Stimulated activated CD4-positive, alpha-beta T cell treated with anti-CD3 and anti-CD28 coated beads, TNF-alpha, amount 100 ng/mL, for 24 hours (primary cell): ENCODE measurements around the gene PLXNB1.
"Not testable (repeated sequence)": the region's sequence is repeated elsewhere in the genome, so short reads cannot be mapped to it uniquely, and the experiment has no call there.

ENCODE experiments used
- DNase-seq, 3 experiments: peaks; one replicate each; pipeline ENCODE4 v3.0.0-alpha.2; 2020; ENCODE audit warnings: low read depth in 3 of 3

The PLXNB1 gene

DNA sequence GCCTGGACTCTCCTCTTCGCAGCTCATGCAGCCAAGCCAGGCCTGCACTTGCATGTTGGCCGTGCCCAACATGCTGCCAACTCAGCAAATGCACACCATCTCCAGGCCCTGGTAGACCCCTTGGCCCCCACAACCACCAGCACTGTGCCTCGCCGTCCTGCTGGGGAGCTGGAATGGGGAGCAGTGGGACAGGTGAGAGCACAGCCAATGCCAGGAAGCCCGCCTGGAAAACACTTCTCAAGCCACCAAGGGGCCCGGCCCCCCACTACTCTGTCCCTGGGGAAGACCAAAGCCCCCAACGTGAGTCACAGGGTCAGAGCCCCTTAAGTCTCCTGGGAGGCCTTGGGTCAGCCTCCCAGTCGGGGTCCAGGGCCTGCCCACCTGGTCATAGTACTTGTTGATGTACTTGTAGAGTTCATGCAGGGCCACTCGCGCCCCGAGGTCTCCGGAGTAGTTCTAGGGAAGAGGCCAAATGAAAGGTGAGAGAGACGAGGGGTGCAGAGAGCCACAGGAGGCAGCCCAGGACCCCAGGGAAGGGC lies 24.5 kb downstream of the PLXNB1 start:
- DNase-seq: no peak

DNA sequence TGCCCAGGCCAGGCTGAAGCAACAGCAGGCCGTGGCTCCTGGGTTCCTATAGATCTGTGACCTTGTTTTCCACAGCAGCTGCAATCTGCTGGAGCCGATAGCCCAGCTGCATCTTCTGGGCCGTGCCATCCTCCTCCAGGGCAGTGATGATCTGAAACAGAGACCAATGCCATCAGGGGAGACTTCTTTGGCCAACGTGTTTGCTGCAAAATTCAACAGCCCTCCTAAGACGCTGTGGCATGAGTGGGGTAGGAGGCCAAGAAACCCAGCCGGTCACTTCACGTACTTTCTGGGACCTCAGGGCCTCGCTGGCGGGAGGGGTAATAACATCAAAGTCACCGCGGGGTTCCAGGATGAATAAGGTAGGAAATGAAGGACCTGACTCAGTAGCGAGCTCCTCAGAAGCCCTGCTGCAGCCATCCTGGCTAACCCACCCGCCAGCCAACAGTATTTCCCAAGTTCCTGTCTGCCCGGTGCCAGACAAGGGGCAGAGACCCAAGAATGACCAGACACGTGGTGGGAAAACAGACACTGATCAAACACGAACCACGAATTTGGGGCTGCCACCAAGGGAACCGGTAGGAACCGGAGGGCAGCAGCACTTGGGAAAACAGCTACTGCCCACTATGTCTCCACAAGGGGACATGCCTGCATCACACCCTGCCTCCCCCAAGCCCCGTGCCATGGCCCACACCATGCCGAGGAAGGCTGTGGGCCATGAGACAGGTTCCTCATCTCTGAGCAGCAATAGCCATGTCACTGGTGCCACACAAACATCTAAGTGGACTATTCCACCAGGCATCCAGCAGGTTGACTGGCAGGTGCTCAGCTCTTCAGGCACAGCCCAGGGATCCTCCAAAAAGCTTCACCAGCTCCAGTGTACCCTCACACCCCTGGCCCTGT lies 25.2 kb downstream of the PLXNB1 start:
- no peak for DNase-seq

DNA sequence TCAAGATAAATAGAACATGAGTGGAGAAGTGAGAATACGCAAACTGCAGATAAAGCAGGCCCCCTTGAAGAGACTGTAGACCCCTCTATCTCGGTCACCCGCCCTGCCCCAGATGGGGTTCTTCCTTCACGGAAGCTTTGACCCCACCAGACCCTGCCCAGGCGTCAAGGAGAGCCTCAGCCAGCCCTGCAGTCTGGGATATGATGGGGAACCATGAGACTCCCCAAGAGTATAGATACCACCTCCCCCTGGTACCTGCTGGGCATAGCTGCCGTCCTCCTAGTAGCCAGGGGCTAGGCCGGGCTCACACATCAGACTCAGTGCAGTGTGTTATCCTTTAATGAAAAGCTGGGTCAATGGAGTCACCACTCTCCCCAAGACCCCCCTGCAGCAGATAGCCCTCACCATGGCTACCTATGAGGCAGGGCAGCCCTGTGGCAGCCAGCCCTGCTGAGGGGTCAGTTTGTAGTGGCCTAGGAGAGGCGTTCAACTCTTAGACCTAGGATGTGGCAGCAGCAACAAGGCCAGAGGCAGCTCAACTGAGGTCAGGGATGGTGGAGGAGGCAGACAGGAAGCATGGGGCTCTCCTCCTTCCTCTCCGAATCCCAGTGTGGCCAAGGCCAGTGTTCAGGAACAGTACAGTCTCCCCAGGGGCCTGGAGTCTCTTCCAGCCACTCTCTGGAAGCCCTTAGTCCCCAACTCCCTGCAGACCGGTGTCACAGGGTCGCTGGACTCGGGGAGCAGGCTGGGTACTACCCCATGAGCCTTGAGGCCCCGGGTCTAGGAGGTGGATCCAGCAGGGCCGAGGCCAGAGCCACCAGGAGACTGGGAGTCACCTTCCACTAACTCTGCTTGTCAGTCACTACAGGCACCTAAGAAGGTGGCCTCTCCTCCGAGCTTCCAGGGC lies 26.1 kb downstream of the PLXNB1 start:
- no peak for DNase-seq

DNA sequence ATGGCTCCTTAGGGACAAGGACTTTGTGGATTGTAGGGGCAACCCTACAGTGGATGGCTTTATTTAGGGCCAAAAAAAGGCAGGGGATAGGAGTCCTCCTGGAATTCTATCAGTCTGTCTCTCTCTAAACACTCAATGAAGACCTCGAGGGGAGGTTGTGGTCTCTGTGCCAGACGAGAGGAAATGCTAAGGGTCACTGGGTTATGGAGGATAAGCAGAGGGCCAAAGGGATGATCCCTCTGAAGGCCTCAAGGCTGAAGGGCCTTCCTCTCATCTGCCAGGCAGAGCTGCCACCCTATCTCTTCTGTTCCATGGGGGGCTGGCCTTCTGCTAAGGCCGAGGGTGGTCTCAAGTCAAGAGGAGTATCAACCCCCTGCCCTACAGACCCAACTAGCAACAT lies 27.0 kb downstream of the PLXNB1 start:
- no peak for DNase-seq

DNA sequence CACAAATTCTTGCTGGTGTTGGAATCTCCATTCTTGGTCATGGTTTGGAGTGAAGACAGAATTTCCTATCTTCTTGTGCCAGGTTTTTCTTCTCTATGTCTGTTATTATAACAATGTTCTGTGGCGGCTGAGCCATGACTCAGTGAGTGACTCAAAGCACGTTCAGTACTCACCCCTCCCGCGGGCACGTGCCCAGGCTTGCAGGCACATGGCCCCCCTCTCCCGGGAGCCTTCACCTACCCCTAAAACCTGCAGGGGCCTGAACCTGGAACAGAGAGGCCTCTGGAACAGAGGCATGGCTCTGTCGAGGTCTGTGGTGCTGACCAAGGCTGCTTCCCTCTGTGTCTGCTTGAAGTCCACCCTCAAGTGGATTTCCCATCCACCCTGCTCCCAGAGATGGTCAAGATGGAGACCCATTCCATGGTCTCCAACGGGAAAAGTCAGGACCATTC lies 27.6 kb downstream of the PLXNB1 start:
- DNase-seq: no peak

DNA sequence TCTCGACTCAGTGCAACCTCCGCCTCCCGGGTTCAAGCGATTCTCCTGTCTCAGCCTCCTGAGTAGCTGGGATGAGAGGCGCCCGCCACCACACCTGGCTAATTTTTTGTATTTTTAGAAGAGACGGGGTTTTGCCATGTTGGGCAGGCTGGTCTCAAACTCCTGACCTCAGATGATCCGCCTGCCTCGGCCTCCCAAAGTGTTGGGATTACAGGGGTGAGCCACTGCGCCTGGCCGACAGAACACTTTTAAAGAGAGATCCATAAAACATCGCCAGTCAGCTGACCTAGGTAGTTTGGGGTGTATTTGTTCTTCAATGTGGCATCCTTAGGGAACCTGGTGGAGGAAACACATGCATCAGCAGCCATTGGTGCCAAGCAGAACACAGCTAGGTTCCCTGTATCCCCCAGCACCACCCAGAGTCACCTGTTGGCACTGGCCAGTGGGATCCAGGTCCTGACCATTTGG lies 28.4 kb downstream of the PLXNB1 start:
- DNase-seq: not testable (repeated sequence)

DNA sequence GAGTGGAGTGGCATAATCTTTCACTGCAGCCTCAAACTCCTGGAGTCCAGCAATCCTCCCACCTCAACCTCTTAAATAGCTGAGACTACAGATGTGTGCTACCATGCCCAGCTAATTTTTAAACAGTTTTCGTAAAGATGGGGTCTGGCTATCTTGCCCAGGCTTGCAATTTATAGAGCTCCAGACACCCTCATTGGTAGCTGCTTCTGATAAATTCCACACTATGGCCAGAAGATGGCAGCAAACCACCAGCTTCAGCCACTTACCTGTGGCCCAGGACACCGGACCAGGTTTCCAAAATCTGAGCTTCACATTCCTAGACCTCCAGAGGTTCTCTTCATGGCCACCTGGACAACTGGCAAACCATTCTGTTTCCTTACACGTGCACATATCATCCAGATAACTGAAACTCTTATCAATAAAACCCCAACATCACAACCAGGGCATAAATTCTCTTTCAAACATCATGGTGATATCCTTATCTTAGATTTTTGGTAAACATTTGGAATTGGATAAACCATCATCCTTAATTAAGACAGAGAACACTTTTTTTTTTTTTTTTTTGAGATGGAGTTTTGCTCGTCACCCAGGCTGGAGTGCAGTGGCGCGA lies 29.0 kb downstream of the PLXNB1 start:
- peak; percentile 21 to 47 (median 47) for DNase-seq

DNA sequence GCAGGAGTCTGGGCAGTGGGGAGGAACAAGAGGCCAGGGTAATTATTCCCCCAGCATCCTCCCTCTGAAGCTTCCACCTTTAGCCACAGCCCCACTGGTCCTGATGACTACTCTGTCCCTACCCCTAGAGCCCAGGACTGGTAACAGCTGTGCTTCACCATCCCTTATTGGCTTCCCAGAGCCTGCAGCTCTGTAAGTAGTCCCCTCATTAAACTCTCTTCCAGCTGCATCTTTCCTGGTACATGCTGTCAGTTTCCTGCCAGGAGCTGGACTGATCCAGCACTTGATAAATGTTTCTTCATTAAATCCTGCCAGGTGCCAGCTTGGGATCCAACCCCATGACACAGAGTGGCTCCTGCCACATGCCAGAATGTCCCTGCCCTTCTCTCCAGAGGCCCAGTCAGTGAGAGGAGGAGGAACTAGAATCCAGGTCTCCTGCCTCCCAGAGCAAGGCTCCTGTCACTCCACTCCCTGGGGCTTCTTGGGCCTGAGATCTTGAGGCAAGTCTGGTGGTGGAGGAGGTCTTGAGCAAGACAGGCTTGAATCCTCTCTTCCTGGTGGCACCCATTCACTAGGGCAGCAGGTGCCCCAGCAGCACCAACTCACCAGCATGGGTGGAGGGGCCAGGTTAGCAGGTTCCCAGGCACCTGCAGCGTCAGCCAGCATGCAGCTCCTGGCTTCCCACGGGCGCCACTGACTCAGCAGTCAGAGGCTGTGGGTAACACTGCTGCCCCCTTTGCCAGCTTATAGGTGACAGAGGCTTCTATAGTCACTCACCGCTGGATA lies 30.3 kb downstream of the PLXNB1 start:
- DNase-seq: no peak

DNA sequence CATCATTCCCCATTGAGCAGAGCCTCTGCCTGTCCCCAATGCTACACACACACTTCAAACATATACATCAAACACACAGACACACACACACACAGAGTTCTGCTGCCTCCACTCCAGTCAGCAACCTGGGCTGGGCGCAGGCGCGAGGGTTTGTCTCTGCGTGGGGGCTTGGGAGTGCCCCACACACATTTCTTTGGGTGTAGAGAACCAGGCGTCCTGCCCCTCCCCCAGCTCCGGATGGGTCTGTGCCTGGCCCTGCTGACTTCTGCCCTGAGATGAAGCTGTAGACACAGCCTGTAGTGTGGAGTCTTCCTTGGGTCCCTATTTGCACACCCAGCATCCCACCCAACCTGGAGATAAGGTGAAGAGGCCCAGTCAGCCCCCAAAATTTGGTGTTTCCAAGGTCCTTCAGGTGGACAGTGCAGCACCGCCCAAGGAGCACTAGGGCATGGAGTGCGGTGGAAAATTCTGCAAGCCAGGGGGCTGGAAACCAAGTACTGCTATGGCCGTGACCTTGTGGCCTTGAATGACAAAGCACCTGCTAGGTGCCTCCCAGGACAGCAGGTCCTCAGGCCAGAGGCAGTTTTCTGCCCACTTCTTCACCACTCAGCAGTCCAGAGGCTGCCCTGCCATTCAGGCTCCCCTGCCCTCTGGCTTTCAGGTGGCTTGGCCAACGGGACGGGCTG lies 31.0 kb downstream of the PLXNB1 start:
- no peak for DNase-seq

DNA sequence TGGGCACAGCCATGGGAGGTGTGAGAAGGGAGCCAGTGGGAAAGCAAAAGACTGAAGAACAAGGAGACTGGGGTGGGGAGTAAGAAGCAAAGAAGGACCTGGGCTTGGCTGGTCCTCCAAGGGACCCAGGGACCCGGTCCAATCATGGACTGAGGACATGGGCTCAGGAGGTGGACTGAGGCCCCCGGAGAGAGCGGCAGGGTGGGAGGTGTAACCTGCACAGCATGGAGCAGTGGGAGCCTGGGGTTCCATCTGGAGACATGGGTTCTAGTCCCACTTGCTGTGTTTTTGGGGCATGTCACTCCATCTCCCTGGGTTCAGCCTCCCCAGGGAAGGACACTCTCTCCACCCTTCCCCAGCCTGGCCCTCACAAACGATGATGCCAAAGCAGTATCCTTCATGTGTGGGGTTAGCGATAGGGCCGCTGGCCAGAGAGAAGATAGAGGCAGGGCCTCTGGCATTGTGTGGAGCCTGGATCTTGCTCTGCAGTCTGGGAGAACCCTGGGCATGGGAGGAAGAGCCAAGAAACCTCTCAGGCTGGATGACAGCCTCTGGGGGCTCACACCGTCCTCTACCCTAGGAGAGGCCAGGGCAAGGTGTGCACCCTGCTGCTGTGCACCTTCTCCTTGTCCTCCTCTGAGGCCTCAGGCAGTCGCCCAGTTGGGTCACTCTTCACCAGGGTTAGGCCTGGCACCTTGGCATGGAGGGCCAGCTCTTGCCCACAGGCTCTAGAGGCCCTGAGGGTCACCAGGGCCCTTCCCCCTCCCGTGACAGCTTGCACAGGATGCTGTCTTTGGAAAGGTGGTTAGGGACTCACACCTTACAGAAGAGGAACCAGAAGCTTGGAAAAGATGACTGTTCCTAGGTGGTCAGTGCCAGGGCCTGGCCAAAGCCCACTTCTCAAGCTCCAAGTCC lies 31.9 kb downstream of the PLXNB1 start:
- DNase-seq: no peak

DNA sequence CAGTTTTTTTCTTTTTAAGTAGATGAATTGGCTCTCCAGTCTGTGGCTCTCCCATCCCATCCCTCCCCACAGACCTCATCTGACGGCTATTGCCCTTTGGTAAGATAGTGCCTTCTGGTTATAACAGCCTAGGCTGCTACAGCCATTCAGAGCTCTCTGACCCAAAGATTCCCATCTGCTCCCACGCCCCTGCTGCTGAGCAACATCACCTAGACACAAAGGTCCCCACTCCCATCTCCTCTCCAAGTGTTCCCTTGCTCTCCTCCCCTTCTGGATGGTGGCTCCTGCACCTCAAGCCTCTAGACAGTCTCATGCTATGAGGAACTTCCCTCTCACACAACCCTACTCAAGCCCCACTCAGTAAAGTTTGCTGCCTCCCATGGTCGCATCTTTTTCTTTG lies 34.2 kb downstream of the PLXNB1 start:
- DNase-seq: no peak

DNA sequence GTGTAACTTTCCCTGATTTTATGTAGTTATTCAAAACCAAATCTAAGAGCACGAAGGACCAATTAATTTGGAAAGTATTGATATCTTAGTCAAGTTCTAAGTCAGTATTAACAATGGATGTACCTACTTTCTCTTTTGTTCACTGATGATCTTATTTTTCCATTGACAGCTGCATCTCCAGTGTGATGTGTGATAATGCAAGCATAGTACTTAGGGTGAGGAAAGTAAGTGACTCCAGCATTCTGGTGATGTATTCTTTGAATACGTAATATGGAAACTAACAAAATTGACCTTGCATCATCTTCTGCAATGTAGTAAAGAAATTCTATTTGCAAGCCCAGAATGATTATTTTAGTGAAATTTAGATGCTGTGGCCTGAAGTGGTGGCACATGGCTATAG lies 35.5 kb downstream of the PLXNB1 start:
- DNase-seq: no peak

DNA sequence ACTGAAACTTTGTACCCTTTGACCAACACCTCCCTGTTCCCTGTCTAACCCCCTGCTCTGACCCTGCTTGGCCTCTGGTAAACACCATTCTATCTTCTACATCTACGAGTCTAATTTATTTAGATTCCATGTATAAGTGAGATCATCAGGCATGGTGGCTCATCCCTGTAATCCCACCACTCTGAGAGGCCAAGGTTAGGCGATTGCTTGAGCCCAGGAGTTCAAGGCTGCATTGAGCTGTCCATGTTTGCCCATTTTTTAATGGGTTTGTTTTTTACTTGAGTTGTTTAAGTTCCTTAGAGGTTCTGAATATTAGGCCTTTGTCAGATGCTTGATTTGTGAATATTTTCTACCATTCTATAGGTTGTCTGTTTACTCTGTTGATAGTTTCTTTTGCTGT lies 40.9 kb downstream of the PLXNB1 start:
- DNase-seq: no peak

DNA sequence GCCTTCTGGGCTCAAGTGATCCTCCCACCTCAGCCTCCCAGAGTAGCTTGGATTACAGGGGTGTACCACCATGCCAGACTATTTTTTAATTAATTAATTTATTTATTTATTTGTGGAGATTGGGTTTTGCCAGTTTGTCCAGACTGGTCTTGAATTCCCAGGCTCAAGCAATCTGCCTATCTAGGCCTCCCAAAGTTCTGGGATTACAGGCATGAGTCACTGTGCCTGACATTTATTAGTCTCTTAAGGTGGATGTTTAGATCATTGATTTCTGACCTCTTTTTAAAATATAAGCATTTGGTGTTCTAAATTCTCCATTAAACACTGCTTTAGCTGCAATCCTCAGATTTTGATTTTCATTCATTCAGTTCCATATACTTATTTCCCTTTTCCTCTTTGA lies 42.3 kb downstream of the PLXNB1 start:
- DNase-seq: no peak

DNA sequence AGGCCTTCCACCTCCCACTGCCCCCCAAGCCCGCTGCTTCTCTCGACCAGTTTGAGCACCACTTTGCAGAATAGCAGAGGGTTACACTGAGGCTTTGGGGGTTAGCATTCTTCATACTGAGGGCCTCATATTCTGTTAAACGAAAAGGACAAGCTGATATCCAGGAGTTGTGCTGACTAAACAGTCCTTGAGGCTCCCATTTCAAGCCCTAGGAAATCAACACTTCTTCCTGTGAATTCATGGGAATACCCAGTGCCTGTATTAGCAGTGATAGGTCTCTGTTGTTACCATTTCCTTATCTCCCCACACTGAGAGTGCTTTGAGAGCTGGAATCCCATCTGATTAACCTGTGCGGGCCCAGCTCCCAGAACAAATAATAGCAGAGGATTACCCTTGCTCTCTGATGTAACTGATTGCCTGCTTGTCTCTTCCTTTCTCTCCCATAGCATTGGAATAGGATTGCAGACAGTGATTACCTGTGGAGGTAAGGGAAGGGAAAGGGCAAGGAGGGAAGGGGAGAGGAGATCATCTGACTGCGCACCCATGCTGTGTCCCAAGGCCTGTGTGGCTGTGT lies 56.9 kb downstream of the PLXNB1 start:
- no peak for DNase-seq

DNA sequence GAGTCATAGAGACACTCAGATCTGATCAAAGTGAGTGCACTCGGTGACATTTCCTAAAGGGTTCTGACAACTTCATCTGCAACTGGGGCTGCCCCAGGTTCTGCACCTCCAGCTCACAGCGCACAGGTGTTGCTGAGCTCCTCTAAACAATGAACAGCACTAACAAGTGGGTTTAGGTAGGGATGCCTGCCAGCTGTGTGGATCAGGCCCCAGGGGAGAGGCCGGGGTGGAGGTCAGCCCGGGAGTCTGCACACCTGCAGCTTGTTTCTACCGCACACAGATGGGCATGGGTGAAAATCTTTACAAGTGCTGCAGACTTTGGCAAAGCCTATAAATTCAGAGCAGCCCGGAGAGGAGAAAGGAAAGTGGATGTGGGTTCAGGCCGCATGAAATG lies 57.5 kb downstream of the PLXNB1 start:
- no peak for DNase-seq

DNA sequence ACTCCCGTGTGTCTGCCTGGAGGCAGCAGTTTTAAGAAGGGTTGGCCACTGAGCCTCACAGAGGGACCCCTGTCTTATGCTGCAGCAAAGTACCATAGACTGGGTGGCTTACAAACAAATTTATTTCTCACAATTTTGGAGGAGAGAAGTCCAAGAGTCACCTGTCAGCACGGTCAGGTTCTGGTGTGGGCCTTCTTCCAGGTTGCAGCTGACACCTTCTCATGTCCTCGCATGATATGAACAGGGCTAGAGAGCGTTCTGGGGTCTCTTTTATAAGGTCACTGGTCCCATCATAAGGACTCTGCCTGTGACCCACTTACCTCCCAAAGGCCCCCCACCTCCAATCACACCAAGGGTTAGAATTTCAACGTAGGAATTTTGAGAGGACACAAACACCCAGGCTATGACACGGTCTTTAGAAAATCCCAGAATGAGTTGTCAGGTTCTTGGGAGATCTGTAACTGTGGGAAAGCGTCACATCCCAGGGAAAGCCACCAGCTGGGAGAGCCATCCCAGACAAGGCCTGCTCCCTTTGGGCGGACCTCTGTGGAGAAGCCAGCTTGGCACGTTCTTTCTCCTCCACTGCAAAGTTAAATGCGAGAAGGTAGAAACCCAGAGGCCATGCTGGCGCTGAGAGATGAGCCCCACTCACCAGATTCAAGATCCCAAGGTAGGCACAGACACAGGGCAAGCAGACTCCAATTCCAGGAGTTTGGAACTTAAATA lies 58.1 kb downstream of the PLXNB1 start, which contains the start of gene FBXW12:
Gene FBXW12, plus strand, starts transcription at position 569 of the 726 bp plus-strand sequence. CDS start 549 bp downstream, outside the sequence.
- DNase-seq: no peak

DNA sequence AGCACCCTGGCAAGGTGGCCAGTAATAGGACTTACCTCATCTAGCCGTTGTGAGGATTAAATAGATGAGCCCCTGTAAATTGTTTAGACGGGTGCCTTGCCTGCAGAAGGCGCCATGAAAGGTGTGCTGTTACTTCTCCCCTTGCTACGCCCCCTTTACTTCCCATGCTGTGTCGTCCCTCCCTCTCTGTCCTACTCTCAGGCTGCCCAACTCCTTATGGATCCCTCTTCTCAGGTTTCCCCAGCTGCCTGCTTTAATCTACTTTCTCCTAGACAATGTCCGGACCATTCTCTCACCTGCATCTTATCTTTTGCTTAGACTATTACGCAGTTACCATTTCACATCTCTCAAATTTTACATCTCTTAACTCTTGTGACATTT lies 59.6 kb downstream of the PLXNB1 start:
- no peak for DNase-seq
